HG03175 (cell line): ENCODE data around the gene GJA5.

Experiments used
- ATAC-seq: cut with Tn5 transposase; IDR thresholded peaks from one replicate; pipeline ENCODE4 v1.9.1; 2021; ENCODE audit warnings: mild to moderate bottlenecking, moderate library complexity; ENCODE audit not compliant: unreplicated experiment

Gene GJA5

GRCh38 chr1:147768101-147768500 lies 7.7 kb upstream of the GJA5 start:
- no peak for ATAC-seq

DNA sequence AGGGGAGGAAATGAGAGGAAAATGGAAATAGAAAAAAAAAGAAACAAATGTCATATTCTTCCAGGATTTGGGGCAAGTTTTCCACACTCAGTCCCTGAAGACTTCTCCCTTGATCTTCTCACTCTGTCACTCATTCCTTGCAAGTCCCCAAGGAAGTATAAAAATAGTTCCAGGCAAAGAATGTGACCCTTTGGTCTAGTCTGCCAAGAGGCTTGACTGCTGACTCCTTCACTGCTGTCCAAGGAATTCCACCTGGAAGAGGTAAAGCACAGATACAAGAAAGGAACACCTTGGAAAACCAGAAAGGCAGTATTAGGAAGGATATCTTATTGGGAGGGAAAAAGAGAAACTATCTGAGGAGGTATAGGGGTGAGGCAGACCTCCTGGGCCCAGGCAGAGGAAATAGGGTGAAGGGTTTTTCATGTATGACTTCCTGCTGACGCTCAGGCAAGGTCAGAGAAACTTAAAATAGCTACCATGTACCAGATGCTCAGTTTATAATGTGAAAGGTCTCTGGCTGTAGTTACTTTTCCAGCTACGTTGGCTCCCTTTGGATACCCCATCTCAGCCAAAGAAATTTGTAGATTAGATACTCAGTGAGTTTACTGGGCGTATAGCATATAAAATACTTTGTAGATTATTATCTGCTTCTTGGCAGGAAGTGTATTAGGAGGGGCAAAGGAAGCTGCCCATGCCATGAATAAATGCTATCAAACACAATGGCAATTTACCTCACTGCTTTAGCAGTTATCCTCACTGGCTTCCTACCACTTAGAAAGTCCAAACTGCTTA lies 2.0 kb upstream of the GJA5 start:
- no peak for ATAC-seq

GRCh38 chr1:147758379-147759100 lies 1.9 kb downstream of the GJA5 start:
- no peak for ATAC-seq

GRCh38 chr1:147757015-147757990 lies 3.1 kb downstream of the GJA5 start:
- no peak for ATAC-seq

- ATAC-seq: no peak
These were observed 4.1 kb downstream of the GJA5 start for GRCh38 chr1:147756341-147756740.

DNA sequence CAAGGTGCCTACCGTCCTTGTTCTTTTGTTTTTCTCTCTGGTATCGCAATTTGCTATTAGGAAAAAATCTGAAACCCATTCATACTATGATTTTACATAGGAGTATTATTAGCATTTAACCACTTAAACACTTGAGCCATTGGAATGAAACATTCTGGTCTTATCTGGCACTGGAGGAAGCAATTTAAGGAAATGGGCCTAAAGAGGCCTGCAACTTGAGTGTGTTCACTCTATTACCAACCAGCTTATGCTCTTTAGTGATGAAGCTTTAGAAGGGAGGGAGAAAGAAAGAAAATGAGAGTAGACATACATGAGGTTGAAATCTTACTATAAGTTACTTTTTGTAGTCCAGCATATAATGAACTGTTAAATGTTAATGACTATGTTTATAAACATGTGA lies 5.7 kb downstream of the GJA5 start:
- ATAC-seq: no peak

DNA sequence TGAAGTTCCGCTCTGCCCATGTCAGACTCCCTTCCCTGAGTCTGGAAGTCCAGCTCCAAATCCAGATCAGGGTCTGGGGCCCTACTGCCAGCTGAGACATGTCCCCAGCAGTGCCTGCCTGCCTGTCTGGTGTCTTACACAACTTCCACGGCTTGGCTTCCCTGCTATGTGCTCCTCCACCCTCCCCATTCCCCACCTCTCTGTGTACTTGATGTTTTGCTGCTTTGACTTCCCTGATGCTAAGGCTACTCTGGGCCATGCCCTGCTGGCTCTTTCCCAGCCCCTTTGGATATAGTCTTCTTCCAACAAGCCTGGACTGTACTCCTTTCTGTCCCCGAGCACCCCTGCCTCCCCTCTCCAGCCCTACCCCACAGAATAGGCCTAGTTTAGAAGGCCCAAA lies 7.3 kb downstream of the GJA5 start:
- no peak for ATAC-seq

- no peak for ATAC-seq
These were observed 7.9 kb downstream of the GJA5 start for GRCh38 chr1:147752511-147752910.

GRCh38 chr1:147751346-147751745 lies 9.1 kb downstream of the GJA5 start:
- ATAC-seq: no peak

DNA sequence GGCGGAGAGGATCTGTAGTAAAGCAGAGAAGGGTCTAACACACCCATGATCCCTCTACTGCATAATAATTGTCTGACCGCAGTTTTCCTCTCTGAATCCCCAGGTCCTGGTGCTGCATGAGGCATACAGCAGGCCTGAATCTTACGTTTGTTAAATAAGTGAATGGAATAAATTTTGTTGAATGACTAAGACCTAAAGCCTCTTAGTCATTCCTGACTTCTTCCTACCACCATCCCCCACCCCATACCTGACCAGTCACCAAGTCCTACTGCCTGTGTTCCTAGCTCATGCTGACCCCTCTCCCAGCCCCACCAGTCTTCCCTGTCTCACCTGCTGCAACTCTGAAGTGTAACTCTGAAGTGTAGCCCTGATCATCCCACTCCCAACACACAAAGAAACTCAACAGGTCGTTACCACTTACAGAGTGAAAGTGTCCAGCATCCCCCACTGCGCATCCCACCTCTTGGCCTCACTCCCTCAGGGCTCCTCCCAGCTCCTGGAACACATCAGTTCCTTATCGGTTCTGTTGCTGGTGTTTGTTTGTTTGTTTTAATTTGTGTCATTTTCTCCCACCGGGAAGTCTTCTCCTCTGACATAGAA lies 9.7 kb downstream of the GJA5 start:
- ATAC-seq: no peak

GRCh38 chr1:147749792-147750191 lies 10.6 kb downstream of the GJA5 start:
- ATAC-seq: no peak

- ATAC-seq: no peak
These were observed 11.6 kb downstream of the GJA5 start for GRCh38 chr1:147748676-147749350.

- no peak for ATAC-seq
These were observed 12.4 kb downstream of the GJA5 start for GRCh38 chr1:147747966-147748365.

DNA sequence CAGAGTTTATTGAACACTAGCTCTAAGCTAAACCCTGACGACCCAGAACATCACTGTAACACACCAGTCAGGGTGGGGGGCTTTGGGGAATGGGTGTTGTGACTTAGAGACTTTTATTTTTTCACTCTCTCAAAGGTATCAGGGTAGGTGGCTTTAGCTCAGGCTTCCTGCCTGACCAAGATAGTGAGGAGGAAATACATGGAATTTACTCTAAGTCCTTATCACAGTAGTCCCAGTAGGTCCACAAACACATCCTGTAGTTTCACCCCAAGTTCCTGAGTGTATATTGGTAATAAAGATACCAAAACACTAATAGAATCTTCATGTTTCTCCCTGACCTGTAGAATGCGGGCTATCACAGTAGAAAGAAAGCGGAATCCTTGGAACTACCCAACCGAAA lies 15.1 kb downstream of the GJA5 start:
- no peak for ATAC-seq

GRCh38 chr1:147741065-147741464 lies 19.3 kb downstream of the GJA5 start:
- no peak for ATAC-seq

DNA sequence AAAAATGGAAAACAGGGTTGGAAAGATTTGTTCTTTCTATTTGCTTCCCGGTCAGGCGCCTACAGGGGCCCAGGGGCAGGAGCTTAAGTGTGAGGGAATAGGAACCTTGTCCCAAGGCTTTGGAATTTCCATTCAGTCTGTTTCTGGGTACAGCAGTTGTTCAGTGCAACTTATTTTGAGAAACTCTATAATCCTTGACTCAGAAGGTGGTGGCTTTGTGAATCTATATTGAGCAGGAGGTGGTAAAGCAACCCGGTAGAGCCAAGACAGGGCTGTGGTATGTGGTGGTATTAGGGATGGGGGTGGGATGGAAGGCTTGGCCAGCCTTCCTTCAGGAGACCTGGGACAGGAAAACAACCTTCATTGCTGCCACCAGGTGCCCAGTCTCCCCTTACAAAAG lies 20.0 kb downstream of the GJA5 start:
- no peak for ATAC-seq

GRCh38 chr1:147738739-147739476 lies 21.5 kb downstream of the GJA5 start:
- no peak for ATAC-seq

GRCh38 chr1:147738129-147738528 lies 22.3 kb downstream of the GJA5 start:
- ATAC-seq: no peak

- ATAC-seq: no peak
These were observed 23.5 kb downstream of the GJA5 start for GRCh38 chr1:147736883-147737282.

- no peak for ATAC-seq
These were observed 25.0 kb downstream of the GJA5 start for GRCh38 chr1:147735423-147735822.
